Measurements from ENCODE around the gene SPAG16. TPM values are rescaled to one million over a fixed set of nuclear protein-coding genes. Genes with fewer than 3 reads are reported as not detected.

Gene SPAG16
- total RNA-seq, 1 experiment from 2014 or later = 0.30 TPM

DNA sequence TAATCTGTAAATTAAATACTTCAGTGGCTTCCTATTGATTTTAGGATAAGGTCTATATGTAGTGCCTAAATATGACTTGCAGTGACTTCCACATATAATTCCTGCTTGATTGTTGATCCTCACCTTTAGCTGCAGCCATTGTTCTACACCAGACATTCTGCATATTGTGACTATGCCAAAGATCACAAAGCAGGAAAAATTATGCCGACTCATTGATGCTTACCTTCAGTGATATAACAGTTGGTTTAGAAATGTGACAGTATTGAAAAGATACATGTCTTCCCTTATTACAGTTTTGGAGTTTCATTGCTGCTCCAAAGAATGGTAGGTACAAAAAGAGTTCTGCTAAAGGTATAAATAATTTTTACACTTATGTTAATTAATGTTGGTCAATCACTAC is 12.3 kb upstream of the SPAG16 start:
- intact Hi-C loops (cut with micrococcal nuclease) = no loop called here
- no peaks in the 10 kb centered on the region for H3K27me3 ChIP-seq (ENCODE audit: insufficient read depth, low read length)
- no peaks in the 10 kb centered on the region for H4K20me1 ChIP-seq (ENCODE audit: insufficient read depth)
- POLR2A ChIA-PET = no interaction called here
- no peak overlapping the region for H3K4me3 ChIP-seq (replicated peaks in 1 of 2; ENCODE audit: low read depth in 1 of 2, low read length in 2 of 2)
- TF ChIP-seq SIN3A (IDR thresholded peaks at IDR 0.05; ENCODE audit: low read depth) (no peak), CEBPB (IDR thresholded peaks at IDR 0.05; ENCODE audit: low read depth) (no peak), POLR2A (IDR thresholded peaks at IDR 0.05; ENCODE audit: borderline replicate concordance, extremely low read depth, insufficient read depth, insufficient read length) (no peak), CBX3 (IDR thresholded peaks at IDR 0.05; ENCODE audit: low read depth) (no peak), EGR1 (IDR thresholded peaks at IDR 0.05; ENCODE audit: low read depth) (no peak), ELF1 (IDR thresholded peaks at IDR 0.05; ENCODE audit: borderline replicate concordance, low read depth) (no peak), FOSL1 (IDR thresholded peaks at IDR 0.05; ENCODE audit: low read depth) (no peak), EZH2phosphoT487 (IDR thresholded peaks at IDR 0.05; ENCODE audit: borderline replicate concordance) (no peak), JUND (IDR thresholded peaks at IDR 0.05) (no peak), EZH2 (IDR thresholded peaks at IDR 0.05) (no peak), POLR2AphosphoS5 (IDR thresholded peaks at IDR 0.05; ENCODE audit: low read depth, low read length) (no peak), RAD21 (IDR thresholded peaks at IDR 0.05; ENCODE audit: low read depth) (no peak)
- TF ChIP-seq, protein P1, sequence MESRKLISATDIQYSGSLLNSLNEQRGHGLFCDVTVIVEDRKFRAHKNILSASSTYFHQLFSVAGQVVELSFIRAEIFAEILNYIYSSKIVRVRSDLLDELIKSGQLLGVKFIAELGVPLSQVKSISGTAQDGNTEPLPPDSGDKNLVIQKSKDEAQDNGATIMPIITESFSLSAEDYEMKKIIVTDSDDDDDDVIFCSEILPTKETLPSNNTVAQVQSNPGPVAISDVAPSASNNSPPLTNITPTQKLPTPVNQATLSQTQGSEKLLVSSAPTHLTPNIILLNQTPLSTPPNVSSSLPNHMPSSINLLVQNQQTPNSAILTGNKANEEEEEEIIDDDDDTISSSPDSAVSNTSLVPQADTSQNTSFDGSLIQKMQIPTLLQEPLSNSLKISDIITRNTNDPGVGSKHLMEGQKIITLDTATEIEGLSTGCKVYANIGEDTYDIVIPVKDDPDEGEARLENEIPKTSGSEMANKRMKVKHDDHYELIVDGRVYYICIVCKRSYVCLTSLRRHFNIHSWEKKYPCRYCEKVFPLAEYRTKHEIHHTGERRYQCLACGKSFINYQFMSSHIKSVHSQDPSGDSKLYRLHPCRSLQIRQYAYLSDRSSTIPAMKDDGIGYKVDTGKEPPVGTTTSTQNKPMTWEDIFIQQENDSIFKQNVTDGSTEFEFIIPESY (IDR thresholded peaks at IDR 0.05; ENCODE audit: extremely low read depth, insufficient replicate concordance, low read length) = no peak
- TF ChIP-seq, protein P2, sequence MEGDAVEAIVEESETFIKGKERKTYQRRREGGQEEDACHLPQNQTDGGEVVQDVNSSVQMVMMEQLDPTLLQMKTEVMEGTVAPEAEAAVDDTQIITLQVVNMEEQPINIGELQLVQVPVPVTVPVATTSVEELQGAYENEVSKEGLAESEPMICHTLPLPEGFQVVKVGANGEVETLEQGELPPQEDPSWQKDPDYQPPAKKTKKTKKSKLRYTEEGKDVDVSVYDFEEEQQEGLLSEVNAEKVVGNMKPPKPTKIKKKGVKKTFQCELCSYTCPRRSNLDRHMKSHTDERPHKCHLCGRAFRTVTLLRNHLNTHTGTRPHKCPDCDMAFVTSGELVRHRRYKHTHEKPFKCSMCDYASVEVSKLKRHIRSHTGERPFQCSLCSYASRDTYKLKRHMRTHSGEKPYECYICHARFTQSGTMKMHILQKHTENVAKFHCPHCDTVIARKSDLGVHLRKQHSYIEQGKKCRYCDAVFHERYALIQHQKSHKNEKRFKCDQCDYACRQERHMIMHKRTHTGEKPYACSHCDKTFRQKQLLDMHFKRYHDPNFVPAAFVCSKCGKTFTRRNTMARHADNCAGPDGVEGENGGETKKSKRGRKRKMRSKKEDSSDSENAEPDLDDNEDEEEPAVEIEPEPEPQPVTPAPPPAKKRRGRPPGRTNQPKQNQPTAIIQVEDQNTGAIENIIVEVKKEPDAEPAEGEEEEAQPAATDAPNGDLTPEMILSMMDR (IDR thresholded peaks at IDR 0.05 in 2 of 3, conservative IDR thresholded peaks at IDR 0.05 in 1 of 3; ENCODE audit: borderline replicate concordance in 1 of 3, insufficient read depth in 1 of 3, low read depth in 2 of 3, low read length in 2 of 3) = no peak
- TF ChIP-seq, protein P3, sequence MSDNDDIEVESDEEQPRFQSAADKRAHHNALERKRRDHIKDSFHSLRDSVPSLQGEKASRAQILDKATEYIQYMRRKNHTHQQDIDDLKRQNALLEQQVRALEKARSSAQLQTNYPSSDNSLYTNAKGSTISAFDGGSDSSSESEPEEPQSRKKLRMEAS (IDR thresholded peaks at IDR 0.05) = no peak
- TF ChIP-seq, protein P4, sequence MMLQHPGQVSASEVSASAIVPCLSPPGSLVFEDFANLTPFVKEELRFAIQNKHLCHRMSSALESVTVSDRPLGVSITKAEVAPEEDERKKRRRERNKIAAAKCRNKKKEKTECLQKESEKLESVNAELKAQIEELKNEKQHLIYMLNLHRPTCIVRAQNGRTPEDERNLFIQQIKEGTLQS (IDR thresholded peaks at IDR 0.05) = no peak
- TF ChIP-seq, protein P5, sequence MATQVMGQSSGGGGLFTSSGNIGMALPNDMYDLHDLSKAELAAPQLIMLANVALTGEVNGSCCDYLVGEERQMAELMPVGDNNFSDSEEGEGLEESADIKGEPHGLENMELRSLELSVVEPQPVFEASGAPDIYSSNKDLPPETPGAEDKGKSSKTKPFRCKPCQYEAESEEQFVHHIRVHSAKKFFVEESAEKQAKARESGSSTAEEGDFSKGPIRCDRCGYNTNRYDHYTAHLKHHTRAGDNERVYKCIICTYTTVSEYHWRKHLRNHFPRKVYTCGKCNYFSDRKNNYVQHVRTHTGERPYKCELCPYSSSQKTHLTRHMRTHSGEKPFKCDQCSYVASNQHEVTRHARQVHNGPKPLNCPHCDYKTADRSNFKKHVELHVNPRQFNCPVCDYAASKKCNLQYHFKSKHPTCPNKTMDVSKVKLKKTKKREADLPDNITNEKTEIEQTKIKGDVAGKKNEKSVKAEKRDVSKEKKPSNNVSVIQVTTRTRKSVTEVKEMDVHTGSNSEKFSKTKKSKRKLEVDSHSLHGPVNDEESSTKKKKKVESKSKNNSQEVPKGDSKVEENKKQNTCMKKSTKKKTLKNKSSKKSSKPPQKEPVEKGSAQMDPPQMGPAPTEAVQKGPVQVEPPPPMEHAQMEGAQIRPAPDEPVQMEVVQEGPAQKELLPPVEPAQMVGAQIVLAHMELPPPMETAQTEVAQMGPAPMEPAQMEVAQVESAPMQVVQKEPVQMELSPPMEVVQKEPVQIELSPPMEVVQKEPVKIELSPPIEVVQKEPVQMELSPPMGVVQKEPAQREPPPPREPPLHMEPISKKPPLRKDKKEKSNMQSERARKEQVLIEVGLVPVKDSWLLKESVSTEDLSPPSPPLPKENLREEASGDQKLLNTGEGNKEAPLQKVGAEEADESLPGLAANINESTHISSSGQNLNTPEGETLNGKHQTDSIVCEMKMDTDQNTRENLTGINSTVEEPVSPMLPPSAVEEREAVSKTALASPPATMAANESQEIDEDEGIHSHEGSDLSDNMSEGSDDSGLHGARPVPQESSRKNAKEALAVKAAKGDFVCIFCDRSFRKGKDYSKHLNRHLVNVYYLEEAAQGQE (IDR thresholded peaks at IDR 0.05; ENCODE audit: low read depth) = no peak
- no peak overlapping the region for H3K4me2 ChIP-seq (ENCODE audit: low read length)
- RAD21 ChIA-PET (ENCODE audit: low non-redundant PET in 1 of 2, low total read pairs in 2 of 2, uncharacterized antibody in 2 of 2, unreplicated experiment in 2 of 2) = no interaction called here
- no peaks in the 10 kb centered on the region for H3K36me3 ChIP-seq (ENCODE audit: control insufficient read depth in 1 of 2, insufficient read depth in 2 of 2, low read length in 2 of 2)
- BruUV-seq (replicated peaks) = no TSS peak
- ATAC-seq = no peak
- no peaks in the 10 kb centered on the region for H3K4me1 ChIP-seq (ENCODE audit: control insufficient read depth in 1 of 2, insufficient read depth in 2 of 2, low read length in 2 of 2)
- H3K9me3 ChIP-seq (ENCODE audit: control insufficient read depth in 1 of 2, insufficient read depth in 1 of 2, low read depth in 1 of 2, low read length in 2 of 2) = no peaks in the 10 kb centered on the region; a peak in 1 of 4 replicates
- no peak overlapping the region for H3K27ac ChIP-seq (ENCODE audit: low read depth, low read length)
- H2AFZ ChIP-seq (ENCODE audit: low read depth, low read length, poor library complexity, severe bottlenecking) = no peak overlapping the region
- no peaks in the 10 kb centered on the region for H3K79me2 ChIP-seq (ENCODE audit: insufficient read depth, low read length)
- CTCF ChIA-PET = no interaction called here
- H3K9me2 ChIP-seq (ENCODE audit: insufficient read depth) = no peaks in the 10 kb centered on the region; the same call in 1 of the 2 replicates
- DNase-seq (ENCODE audit: low read depth, low spot score) = no peak
- H3K9ac ChIP-seq (ENCODE audit: low read length) = no peak overlapping the region
